HEK293T (cell line): ENCODE data around the gene GULP1.

Source experiments
- BHLHE40 ChIP-seq: fragments of 450-650 bp; IDR thresholded peaks from 2 replicates; pipeline ENCODE4 v1.6.1; 2016; ENCODE audit warnings: mild to moderate bottlenecking, moderate library complexity, borderline replicate concordance
- FOXK2 ChIP-seq: fragments of 450-650 bp; IDR thresholded peaks from 2 replicates; pipeline ENCODE4 v1.6.1; 2016; ENCODE audit warnings: mild to moderate bottlenecking
- HDGF ChIP-seq: fragments of 450-650 bp; IDR thresholded peaks from 2 replicates; pipeline ENCODE4 v1.6.1; 2017; ENCODE audit warnings: antibody characterized with exemption, borderline replicate concordance
- SP1 ChIP-seq: fragments of 450-650 bp; IDR thresholded peaks from 2 replicates; pipeline ENCODE4 v1.6.1; 2017
- SUZ12 ChIP-seq: fragments of 450-650 bp; IDR thresholded peaks from 2 replicates; pipeline ENCODE4 v1.6.1; 2016; ENCODE audit warnings: mild to moderate bottlenecking
- ZNF384 ChIP-seq: fragments of 450-650 bp; IDR thresholded peaks from 2 replicates; pipeline ENCODE4 v1.6.1; 2016
- TF ChIP-seq, protein P1 (sequence below): fragments of 450-650 bp; IDR thresholded peaks from 2 replicates; pipeline ENCODE4 v1.6.1; 2016

DNA sequence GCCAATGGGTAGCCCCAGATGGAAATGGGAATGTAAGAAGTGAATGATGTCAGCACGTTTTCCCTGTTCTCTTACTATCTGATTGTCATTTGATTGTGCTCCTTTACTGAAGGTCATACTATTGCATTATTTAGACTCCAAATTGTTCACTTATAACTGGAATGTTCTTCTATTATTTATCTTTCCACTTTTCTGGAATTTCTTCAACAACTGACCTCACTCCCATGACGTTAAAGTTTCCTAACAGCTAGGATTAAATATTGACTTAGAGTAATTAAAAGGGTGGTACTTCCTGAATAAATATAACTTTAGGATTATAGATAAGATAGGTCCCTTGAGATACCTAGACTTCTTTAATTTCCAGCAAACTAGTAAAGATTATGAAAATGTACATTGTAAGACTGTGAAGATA lies 10.9 kb upstream of the GULP1 start:
- TF ChIP-seq SP1 (no peak), BHLHE40 (no peak), ZNF384 (no peak), SUZ12 (no peak), FOXK2 (no peak), HDGF (no peak)
- TF ChIP-seq, protein P1, sequence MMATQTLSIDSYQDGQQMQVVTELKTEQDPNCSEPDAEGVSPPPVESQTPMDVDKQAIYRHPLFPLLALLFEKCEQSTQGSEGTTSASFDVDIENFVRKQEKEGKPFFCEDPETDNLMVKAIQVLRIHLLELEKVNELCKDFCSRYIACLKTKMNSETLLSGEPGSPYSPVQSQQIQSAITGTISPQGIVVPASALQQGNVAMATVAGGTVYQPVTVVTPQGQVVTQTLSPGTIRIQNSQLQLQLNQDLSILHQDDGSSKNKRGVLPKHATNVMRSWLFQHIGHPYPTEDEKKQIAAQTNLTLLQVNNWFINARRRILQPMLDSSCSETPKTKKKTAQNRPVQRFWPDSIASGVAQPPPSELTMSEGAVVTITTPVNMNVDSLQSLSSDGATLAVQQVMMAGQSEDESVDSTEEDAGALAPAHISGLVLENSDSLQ, result no peak
